Measurements from ENCODE around the gene SYS1. TPM values are rescaled to one million over a fixed set of nuclear protein-coding genes. Genes with fewer than 3 reads are reported as not detected.
A peak's percentile ranks its signal among the peaks of the same experiment; 100 is the strongest.
"Not testable (repeated sequence)": the region's sequence is repeated elsewhere in the genome, so short reads cannot be mapped to it uniquely, and the experiment has no call there.

Gene SYS1
- total RNA-seq, 1 donor from 2014 or later, result 21.4 TPM

GRCh38 chr20:45339799-45340198, 23.2 kb upstream of the SYS1 start:
- DNase-seq (ENCODE audit: low read depth, low spot score), result no peak

GRCh38 chr20:45340236-45340847, 22.6 kb upstream of the SYS1 start:
- no peak for DNase-seq (ENCODE audit: low read depth, low spot score)

- DNase-seq (ENCODE audit: low read depth, low spot score), result no peak
Measured at GRCh38 chr20:45340951-45341350, 22.0 kb upstream of the SYS1 start.

GRCh38 chr20:45341579-45341938, 21.4 kb upstream of the SYS1 start:
- no peak for DNase-seq (ENCODE audit: low read depth, low spot score)

- DNase-seq (ENCODE audit: low read depth, low spot score), result no peak
Measured at GRCh38 chr20:45341939-45342854, 20.8 kb upstream of the SYS1 start.

- DNase-seq (ENCODE audit: low read depth, low spot score), result no peak
Measured at GRCh38 chr20:45342855-45343531, 20.0 kb upstream of the SYS1 start.

GRCh38 chr20:45343532-45344167, 19.3 kb upstream of the SYS1 start:
- DNase-seq (ENCODE audit: low read depth, low spot score), result no peak

- peak; percentile 56 for DNase-seq (ENCODE audit: low read depth, low spot score)
Measured at GRCh38 chr20:45344168-45344860, 18.6 kb upstream of the SYS1 start.

- DNase-seq (ENCODE audit: low read depth, low spot score), result no peak
Measured at GRCh38 chr20:45345104-45345936, 17.6 kb upstream of the SYS1 start.

GRCh38 chr20:45346291-45346718, 16.7 kb upstream of the SYS1 start:
- DNase-seq (ENCODE audit: low read depth, low spot score), result no peak

- no peak for DNase-seq (ENCODE audit: low read depth, low spot score)
Measured at GRCh38 chr20:45346851-45347250, 16.1 kb upstream of the SYS1 start.

GRCh38 chr20:45347297-45347935, 15.5 kb upstream of the SYS1 start:
- DNase-seq (ENCODE audit: low read depth, low spot score), result no peak

- DNase-seq (ENCODE audit: low read depth, low spot score), result no peak
Measured at GRCh38 chr20:45347936-45348778, 14.8 kb upstream of the SYS1 start, which contains the start of gene SDC4. SDC4 (minus strand) TSS chr20:45348424; CDS start chr20:45348384, 40 bp downstream.

- DNase-seq (ENCODE audit: low read depth, low spot score), result no peak
Measured at GRCh38 chr20:45350217-45350616, 12.7 kb upstream of the SYS1 start.

GRCh38 chr20:45350795-45351194, 12.2 kb upstream of the SYS1 start:
- not testable (repeated sequence) for DNase-seq (ENCODE audit: low read depth, low spot score)

- DNase-seq (ENCODE audit: low read depth, low spot score), result no peak
Measured at GRCh38 chr20:45352729-45353128, 10.2 kb upstream of the SYS1 start.

GRCh38 chr20:45353746-45354145, 9.2 kb upstream of the SYS1 start:
- DNase-seq (ENCODE audit: low read depth, low spot score), result no peak

GRCh38 chr20:45354423-45355208, 8.3 kb upstream of the SYS1 start:
- no peak for DNase-seq (ENCODE audit: low read depth, low spot score)

Measured in pulmonary artery endothelial cell (primary cell).